ENCODE results near the gene SGSM2. TPM values are rescaled to one million over a fixed set of nuclear protein-coding genes. Genes with fewer than 3 reads are reported as not detected.
"Not testable (repeated sequence)": the region's sequence is repeated elsewhere in the genome, so short reads cannot be mapped to it uniquely, and the experiment has no call there.

The SGSM2 gene
- total RNA-seq, 4 donors from 2014 or later, result 32.9 to 58.6 (median 47.4) TPM

DNA sequence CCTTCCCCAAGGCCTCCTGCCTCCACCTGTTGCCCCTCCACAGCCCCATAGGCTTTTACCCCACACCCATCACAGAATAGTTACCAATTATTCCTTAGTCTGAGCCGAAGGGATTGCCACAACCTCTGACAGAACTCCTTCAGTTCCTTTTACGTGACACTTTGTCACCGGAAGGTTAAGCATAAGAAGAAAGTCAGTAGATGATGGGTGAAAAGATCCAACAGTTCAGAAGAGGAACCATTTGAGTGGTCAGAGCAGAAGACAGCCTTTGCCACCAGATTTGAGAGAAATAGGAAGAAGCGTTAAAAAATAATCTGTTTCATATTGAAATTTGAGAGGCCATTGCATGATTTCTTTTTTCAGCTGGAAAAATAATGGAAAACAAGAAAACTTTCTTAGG, 32.4 kb upstream of the SGSM2 start:
- ATAC-seq, result no peak
- H3K4me1 ChIP-seq, result peaks cover 0 to 42% (median 8%) of the 10 kb centered on the region in 3 donors
- no peak overlapping the region for H3K27ac ChIP-seq
- no peaks in the 10 kb centered on the region for H3K9me3 ChIP-seq
- no peaks in the 10 kb centered on the region for H3K27me3 ChIP-seq
- H3K4me3 ChIP-seq, result no peak overlapping the region
- TF ChIP-seq, protein P1, sequence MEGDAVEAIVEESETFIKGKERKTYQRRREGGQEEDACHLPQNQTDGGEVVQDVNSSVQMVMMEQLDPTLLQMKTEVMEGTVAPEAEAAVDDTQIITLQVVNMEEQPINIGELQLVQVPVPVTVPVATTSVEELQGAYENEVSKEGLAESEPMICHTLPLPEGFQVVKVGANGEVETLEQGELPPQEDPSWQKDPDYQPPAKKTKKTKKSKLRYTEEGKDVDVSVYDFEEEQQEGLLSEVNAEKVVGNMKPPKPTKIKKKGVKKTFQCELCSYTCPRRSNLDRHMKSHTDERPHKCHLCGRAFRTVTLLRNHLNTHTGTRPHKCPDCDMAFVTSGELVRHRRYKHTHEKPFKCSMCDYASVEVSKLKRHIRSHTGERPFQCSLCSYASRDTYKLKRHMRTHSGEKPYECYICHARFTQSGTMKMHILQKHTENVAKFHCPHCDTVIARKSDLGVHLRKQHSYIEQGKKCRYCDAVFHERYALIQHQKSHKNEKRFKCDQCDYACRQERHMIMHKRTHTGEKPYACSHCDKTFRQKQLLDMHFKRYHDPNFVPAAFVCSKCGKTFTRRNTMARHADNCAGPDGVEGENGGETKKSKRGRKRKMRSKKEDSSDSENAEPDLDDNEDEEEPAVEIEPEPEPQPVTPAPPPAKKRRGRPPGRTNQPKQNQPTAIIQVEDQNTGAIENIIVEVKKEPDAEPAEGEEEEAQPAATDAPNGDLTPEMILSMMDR (IDR thresholded peaks at IDR 0.05), result no peak
- TF ChIP-seq POLR2AphosphoS5 (IDR thresholded peaks at IDR 0.05), result no peak
- TF ChIP-seq POLR2A (IDR thresholded peaks at IDR 0.05), result no peak
- no peak for TF ChIP-seq EP300 (IDR thresholded peaks at IDR 0.05)
- H3K36me3 ChIP-seq, result peaks cover 0 to 9% of the 10 kb centered on the region in 2 donors
- WGBS, 2 donors (ENCODE audit: low coverage in 1 of 2), result 80 to 90% methylated on average over 2 to 4 of the region's 4 CpGs

GRCh38 chr17:2309338-2310154, 27.8 kb upstream of the SGSM2 start:
- TF ChIP-seq POLR2AphosphoS5 (IDR thresholded peaks at IDR 0.05) (no peak), EP300 (IDR thresholded peaks at IDR 0.05) (no peak), POLR2A (IDR thresholded peaks at IDR 0.05) (no peak)
- TF ChIP-seq, protein P1 (IDR thresholded peaks at IDR 0.05), result no peak
- Histone ChIP-seq H3K27me3 (no peaks in the 10 kb centered on the region), H3K4me1 (peaks cover 0 to 6% (median 0%) of the 10 kb centered on the region in 3 donors), H3K4me3 (no peak overlapping the region), H3K27ac (no peak overlapping the region), H3K36me3 (no peaks in the 10 kb centered on the region), H3K9me3 (no peaks in the 10 kb centered on the region)
- no peak for ATAC-seq
- WGBS, 2 donors (ENCODE audit: low coverage in 1 of 2), result 54 to 58% methylated on average over 5 to 6 of the region's 6 CpGs

DNA sequence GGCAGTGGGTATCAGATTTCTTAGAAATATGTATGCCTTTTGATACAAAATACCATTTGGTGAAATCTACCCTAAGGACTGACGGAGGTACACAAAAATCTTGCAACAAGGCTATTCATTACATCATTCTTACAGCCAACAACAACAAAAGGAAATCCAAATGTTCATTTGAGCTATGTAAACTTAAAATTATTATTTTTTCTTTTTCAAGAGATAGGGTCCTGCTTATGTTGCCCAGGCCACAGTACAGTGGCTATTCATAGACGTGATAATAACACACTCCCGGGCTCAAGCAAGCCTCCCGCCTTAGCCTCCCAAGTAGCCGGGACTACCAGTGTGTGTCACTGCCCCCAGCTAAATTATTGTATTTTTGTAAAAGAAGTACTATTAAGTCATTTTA, 24.6 kb upstream of the SGSM2 start:
- TF ChIP-seq, protein P1 (IDR thresholded peaks at IDR 0.05), result no peak
- TF ChIP-seq POLR2A (IDR thresholded peaks at IDR 0.05) (no peak), EP300 (IDR thresholded peaks at IDR 0.05) (no peak), POLR2AphosphoS5 (IDR thresholded peaks at IDR 0.05) (no peak)
- Histone ChIP-seq H3K36me3 (peaks cover 0 to 1% of the 10 kb centered on the region in 2 donors), H3K9me3 (no peaks in the 10 kb centered on the region), H3K27me3 (no peaks in the 10 kb centered on the region), H3K4me3 (no peak overlapping the region), H3K4me1 (no peaks in the 10 kb centered on the region), H3K27ac (no peak overlapping the region)
- WGBS, 2 donors (ENCODE audit: low coverage in 1 of 2), result 97 to 98% methylated on average over 4 to 5 of the region's 5 CpGs
- ATAC-seq, result no peak

GRCh38 chr17:2316916-2317205, 20.4 kb upstream of the SGSM2 start:
- peaks cover 0 to 40% of the 10 kb centered on the region in 2 donors for H3K36me3 ChIP-seq
- H3K27ac ChIP-seq, H3K4me1 ChIP-seq, ATAC-seq, H3K4me3 ChIP-seq, H3K9me3 ChIP-seq, H3K27me3 ChIP-seq: not testable (repeated sequence)
- WGBS, 2 donors (ENCODE audit: low coverage in 1 of 2), result no CpG with 5 or more reads among the region's 7 CpGs

- Histone ChIP-seq H3K27ac (no peak overlapping the region), H3K4me3 (no peak overlapping the region), H3K4me1 (no peaks in the 10 kb centered on the region), H3K9me3 (no peaks in the 10 kb centered on the region), H3K36me3 (peaks cover 0 to 49% of the 10 kb centered on the region in 2 donors), H3K27me3 (no peaks in the 10 kb centered on the region)
- WGBS, 2 donors (ENCODE audit: low coverage in 1 of 2), result 78 to 83% methylated on average over 2 to 3 of the region's 3 CpGs
- TF ChIP-seq EP300 (IDR thresholded peaks at IDR 0.05) (no peak), POLR2A (IDR thresholded peaks at IDR 0.05) (no peak), POLR2AphosphoS5 (IDR thresholded peaks at IDR 0.05) (no peak)
- TF ChIP-seq, protein P1 (IDR thresholded peaks at IDR 0.05), result no peak
- ATAC-seq, result no peak
These were observed 19.5 kb upstream of the SGSM2 start for GRCh38 chr17:2317796-2318195.

Measured in gastroesophageal sphincter (tissue), 4 donors.